Activated CD4-positive, alpha-beta memory T cell treated with anti-CD3 and anti-CD28 coated beads, Interleukin-2, amount 10 ng/mL, durations not matched to agents 7 days and 5 days (primary cell): ENCODE data around the gene USP17L17. TPM values are rescaled to one million over a fixed set of nuclear protein-coding genes. Genes with fewer than 3 reads are reported as not detected.
A peak's percentile ranks its signal among the peaks of the same experiment; 100 is the strongest.
"Not testable (repeated sequence)": the region's sequence is repeated elsewhere in the genome, so short reads cannot be mapped to it uniquely, and the experiment has no call there.

Experiments
- CTCF ChIA-PET: fragments of 350-600 bp; sonication (Branson Sonifier 250); formaldehyde crosslinking; loops from one replicate; lab custom pipeline; 2021; ENCODE audit warnings: antibody characterized with exemption, inconsistent platforms; lab: Charles Lee
- POLR2A ChIA-PET: fragments of 350-600 bp; sonication (Branson Sonifier 250); formaldehyde crosslinking; loops from one replicate; lab custom pipeline; 2021; ENCODE audit warnings: antibody characterized with exemption; lab: Charles Lee
- DNase-seq: peaks from one replicate; pipeline ENCODE4 v3.0.0-alpha.2; 2020
- H3K27ac Mint-ChIP-seq: one replicate; pipeline ENCODE4 v1.8.0; 2021; ENCODE audit warnings: mild to moderate bottlenecking, mixed read lengths
- H3K27me3 Mint-ChIP-seq: one replicate; pipeline ENCODE4 v1.8.0; 2021; ENCODE audit warnings: mixed read lengths
- H3K36me3 Mint-ChIP-seq: one replicate; pipeline ENCODE4 v1.8.0; 2021; ENCODE audit warnings: low read depth, mixed read lengths
- H3K4me1 Mint-ChIP-seq: one replicate; pipeline ENCODE4 v1.8.0; 2021; ENCODE audit warnings: mixed read lengths
- H3K4me3 Mint-ChIP-seq: one replicate; pipeline ENCODE4 v1.8.0; 2021; ENCODE audit warnings: mild to moderate bottlenecking, mixed read lengths
- H3K9me3 Mint-ChIP-seq: one replicate; pipeline ENCODE4 v1.8.0; 2021; ENCODE audit warnings: mixed read lengths
- total RNA-seq, 2 experiments: library from RNA; stranded (reverse); gene quantifications; one replicate each; pipeline ENCODE4 v1.2.3, GENCODE V29; 2021

Gene USP17L17
- total RNA-seq, result not detected

- H3K4me1 Mint-ChIP-seq, H3K27ac Mint-ChIP-seq, H3K4me3 Mint-ChIP-seq, POLR2A ChIA-PET, H3K27me3 Mint-ChIP-seq, H3K36me3 Mint-ChIP-seq, H3K9me3 Mint-ChIP-seq, DNase-seq, CTCF ChIA-PET: not testable (repeated sequence)
These were observed at the start of gene USP17L17 for GRCh38 chr4:9243579-9243978. Gene USP17L17, plus strand, starts transcription at chr4:9243879. Its CDS starts 0 bp downstream, at chr4:9243879.

- H3K4me1 Mint-ChIP-seq, H3K4me3 Mint-ChIP-seq, H3K36me3 Mint-ChIP-seq, DNase-seq, H3K27ac Mint-ChIP-seq, H3K9me3 Mint-ChIP-seq, H3K27me3 Mint-ChIP-seq, CTCF ChIA-PET, POLR2A ChIA-PET: not testable (repeated sequence)
These were observed 33.3 kb upstream of the USP17L17 start, which contains the start of gene USP17L10 for GRCh38 chr4:9210357-9210756. Gene USP17L10, plus strand, starts transcription at chr4:9210657. Its CDS starts 0 bp downstream, at chr4:9210657.

GRCh38 chr4:9214701-9215100 lies 29.0 kb upstream of the USP17L17 start:
- H3K4me1 Mint-ChIP-seq, H3K27me3 Mint-ChIP-seq, H3K9me3 Mint-ChIP-seq, CTCF ChIA-PET, H3K4me3 Mint-ChIP-seq, POLR2A ChIA-PET, H3K36me3 Mint-ChIP-seq, H3K27ac Mint-ChIP-seq, DNase-seq: not testable (repeated sequence)

- POLR2A ChIA-PET, H3K27ac Mint-ChIP-seq, H3K4me1 Mint-ChIP-seq, H3K4me3 Mint-ChIP-seq, H3K27me3 Mint-ChIP-seq, H3K36me3 Mint-ChIP-seq, H3K9me3 Mint-ChIP-seq, DNase-seq, CTCF ChIA-PET: not testable (repeated sequence)
These were observed 28.6 kb upstream of the USP17L17 start, which contains the start of gene USP17L11 for GRCh38 chr4:9215105-9215504. Gene USP17L11, plus strand, starts transcription at chr4:9215405. Its CDS starts 0 bp downstream, at chr4:9215405.

- H3K4me1 Mint-ChIP-seq, H3K27ac Mint-ChIP-seq, POLR2A ChIA-PET, H3K36me3 Mint-ChIP-seq, H3K9me3 Mint-ChIP-seq, DNase-seq, H3K27me3 Mint-ChIP-seq, H3K4me3 Mint-ChIP-seq, CTCF ChIA-PET: not testable (repeated sequence)
These were observed 23.8 kb upstream of the USP17L17 start, which contains the start of gene USP17L12 for GRCh38 chr4:9219852-9220251. Gene USP17L12, plus strand, starts transcription at chr4:9220152. Its CDS starts 0 bp downstream, at chr4:9220152.

GRCh38 chr4:9224596-9224995 lies 19.1 kb upstream of the USP17L17 start, which contains the start of gene USP17L13:
Gene USP17L13, plus strand, starts transcription at chr4:9224896. Its CDS starts 0 bp downstream, at chr4:9224896.
- H3K4me3 Mint-ChIP-seq, CTCF ChIA-PET, H3K27me3 Mint-ChIP-seq, H3K9me3 Mint-ChIP-seq, H3K36me3 Mint-ChIP-seq, H3K27ac Mint-ChIP-seq, POLR2A ChIA-PET, H3K4me1 Mint-ChIP-seq, DNase-seq: not testable (repeated sequence)

GRCh38 chr4:9230249-9230648 lies 13.4 kb upstream of the USP17L17 start:
- POLR2A ChIA-PET, H3K9me3 Mint-ChIP-seq, H3K27me3 Mint-ChIP-seq, H3K27ac Mint-ChIP-seq, CTCF ChIA-PET, H3K4me1 Mint-ChIP-seq, DNase-seq, H3K4me3 Mint-ChIP-seq, H3K36me3 Mint-ChIP-seq: not testable (repeated sequence)

GRCh38 chr4:9234085-9234484 lies 9.6 kb upstream of the USP17L17 start, which contains the start of gene USP17L15:
Gene USP17L15, plus strand, starts transcription at chr4:9234385. Its CDS starts 0 bp downstream, at chr4:9234385.
- H3K9me3 Mint-ChIP-seq, CTCF ChIA-PET, H3K4me3 Mint-ChIP-seq, H3K4me1 Mint-ChIP-seq, H3K27ac Mint-ChIP-seq, DNase-seq, H3K36me3 Mint-ChIP-seq, H3K27me3 Mint-ChIP-seq, POLR2A ChIA-PET: not testable (repeated sequence)

GRCh38 chr4:9238461-9238860 lies 5.2 kb upstream of the USP17L17 start:
- H3K9me3 Mint-ChIP-seq, H3K4me1 Mint-ChIP-seq: not testable (repeated sequence)

GRCh38 chr4:9247953-9248680 lies 4.4 kb downstream of the USP17L17 start, which contains the start of gene USP17L18:
Gene USP17L18, plus strand, starts transcription at chr4:9248630. Its CDS starts 0 bp downstream, at chr4:9248630.
- H3K4me1 Mint-ChIP-seq, H3K9me3 Mint-ChIP-seq, H3K27me3 Mint-ChIP-seq, H3K4me3 Mint-ChIP-seq, POLR2A ChIA-PET, H3K36me3 Mint-ChIP-seq, CTCF ChIA-PET, H3K27ac Mint-ChIP-seq: not testable (repeated sequence)
- DNase-seq, result peak; percentile 14

More at GRCh38 chr4:9238461-9238860, 5.2 kb upstream of the USP17L17 start:
- H3K27me3 Mint-ChIP-seq, POLR2A ChIA-PET, H3K27ac Mint-ChIP-seq, H3K36me3 Mint-ChIP-seq, H3K4me3 Mint-ChIP-seq, CTCF ChIA-PET, DNase-seq: not testable (repeated sequence)

- H3K36me3 Mint-ChIP-seq, H3K27me3 Mint-ChIP-seq, H3K4me3 Mint-ChIP-seq, POLR2A ChIA-PET, DNase-seq, H3K27ac Mint-ChIP-seq, CTCF ChIA-PET, H3K9me3 Mint-ChIP-seq, H3K4me1 Mint-ChIP-seq: not testable (repeated sequence)
These were observed 9.4 kb downstream of the USP17L17 start, which contains the start of gene USP17L19 for GRCh38 chr4:9253078-9253477. Gene USP17L19, plus strand, starts transcription at chr4:9253378. Its CDS starts 0 bp downstream, at chr4:9253378.

- H3K9me3 Mint-ChIP-seq, H3K36me3 Mint-ChIP-seq, H3K27me3 Mint-ChIP-seq, DNase-seq, H3K4me3 Mint-ChIP-seq, POLR2A ChIA-PET, H3K4me1 Mint-ChIP-seq, H3K27ac Mint-ChIP-seq, CTCF ChIA-PET: not testable (repeated sequence)
These were observed 14.1 kb downstream of the USP17L17 start, which contains the start of gene USP17L20 for GRCh38 chr4:9257824-9258223. Gene USP17L20, plus strand, starts transcription at chr4:9258124. Its CDS starts 0 bp downstream, at chr4:9258124.

- H3K36me3 Mint-ChIP-seq, H3K4me1 Mint-ChIP-seq, H3K4me3 Mint-ChIP-seq, H3K27me3 Mint-ChIP-seq, H3K9me3 Mint-ChIP-seq, CTCF ChIA-PET, DNase-seq, H3K27ac Mint-ChIP-seq, POLR2A ChIA-PET: not testable (repeated sequence)
These were observed 18.9 kb downstream of the USP17L17 start, which contains the start of gene USP17L21 for GRCh38 chr4:9262572-9262971. Gene USP17L21, plus strand, starts transcription at chr4:9262872. Its CDS starts 0 bp downstream, at chr4:9262872.
